HG03196 (cell line): ENCODE measurements around the gene HSPA12B.

Experiments used
- ATAC-seq: cut with Tn5 transposase; IDR thresholded peaks from one replicate; pipeline ENCODE4 v1.9.1; 2021; ENCODE audit not compliant: unreplicated experiment

Gene HSPA12B

GRCh38 chr20:3747471-3747870 lies 15.0 kb downstream of the HSPA12B start:
- ATAC-seq: no peak

DNA sequence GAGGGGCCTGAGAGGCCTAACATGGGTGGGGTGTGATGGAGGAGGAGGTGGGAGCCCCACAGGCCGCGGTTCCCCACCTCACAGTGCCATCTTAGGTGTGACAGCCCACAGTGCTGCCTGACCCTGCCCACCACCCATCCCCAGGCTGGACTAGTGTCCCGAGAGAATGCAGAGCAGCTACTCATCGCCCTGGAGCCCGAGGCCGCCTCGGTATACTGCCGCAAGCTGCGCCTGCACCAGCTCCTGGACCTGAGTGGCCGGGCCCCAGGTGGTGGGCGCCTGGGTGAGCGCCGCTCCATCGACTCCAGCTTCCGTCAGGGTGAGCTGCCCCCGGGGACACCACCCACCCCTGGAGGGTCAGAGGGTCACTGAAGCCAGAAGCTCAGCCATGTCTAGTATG lies 15.6 kb downstream of the HSPA12B start:
- ATAC-seq: no peak

GRCh38 chr20:3749087-3749688 lies 16.7 kb downstream of the HSPA12B start:
- no peak for ATAC-seq

DNA sequence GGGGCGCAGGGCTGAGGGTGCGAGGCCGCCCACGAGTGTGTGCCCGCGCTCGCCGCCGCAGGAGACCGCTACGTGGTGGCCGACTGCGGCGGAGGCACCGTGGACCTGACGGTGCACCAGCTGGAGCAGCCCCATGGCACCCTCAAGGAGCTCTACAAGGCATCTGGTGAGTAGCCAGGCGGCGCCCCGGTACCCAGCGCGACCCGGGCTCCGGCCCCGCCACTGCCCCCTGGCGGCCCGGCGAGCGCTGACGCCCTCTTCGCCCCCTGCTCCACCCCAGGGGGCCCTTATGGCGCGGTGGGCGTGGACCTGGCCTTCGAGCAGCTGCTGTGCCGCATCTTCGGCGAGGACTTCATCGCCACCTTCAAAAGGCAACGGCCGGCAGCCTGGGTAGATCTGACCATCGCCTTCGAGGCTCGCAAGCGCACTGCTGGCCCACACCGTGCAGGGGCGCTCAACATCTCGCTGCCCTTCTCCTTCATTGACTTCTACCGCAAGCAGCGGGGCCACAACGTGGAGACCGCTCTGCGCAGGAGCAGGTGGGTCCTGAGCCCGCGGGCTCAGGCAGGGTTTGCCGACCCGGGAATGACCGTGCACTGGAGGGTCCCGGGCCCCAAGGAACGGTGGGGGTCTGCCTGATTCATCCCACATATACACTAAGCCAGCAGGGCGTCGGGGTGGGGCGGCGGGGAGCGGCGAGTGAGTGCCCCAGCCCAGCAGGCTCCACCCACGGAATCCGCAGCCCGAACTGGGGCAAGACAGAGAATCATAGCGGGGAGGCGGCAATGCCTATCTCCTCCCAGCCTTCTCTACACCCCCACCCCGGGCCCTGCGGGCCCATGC lies 17.4 kb downstream of the HSPA12B start:
- no peak for ATAC-seq

- ATAC-seq: no peak
Measured at GRCh38 chr20:3751305-3751674, 18.8 kb downstream of the HSPA12B start.

- no peak for ATAC-seq
Measured at GRCh38 chr20:3751675-3752385, 19.3 kb downstream of the HSPA12B start.

DNA sequence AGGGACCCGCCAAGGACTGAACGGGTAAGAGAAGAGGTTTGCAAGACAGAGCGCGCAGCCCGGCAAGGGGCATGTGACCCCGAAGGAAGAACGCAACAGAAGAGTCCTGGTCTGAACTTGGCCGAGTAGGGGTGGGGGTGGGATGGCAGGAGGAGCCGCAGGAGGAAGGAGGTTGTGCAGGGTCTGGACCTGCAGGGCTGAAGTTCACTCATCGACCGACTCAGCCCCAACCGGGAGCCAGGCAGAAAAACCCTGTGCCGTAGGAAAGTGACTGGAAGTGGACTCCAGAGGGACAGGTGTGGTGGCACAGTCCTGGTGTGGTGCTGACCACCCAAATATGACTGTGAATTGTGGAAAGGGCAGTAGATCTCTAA lies 19.9 kb downstream of the HSPA12B start:
- ATAC-seq: no peak

DNA sequence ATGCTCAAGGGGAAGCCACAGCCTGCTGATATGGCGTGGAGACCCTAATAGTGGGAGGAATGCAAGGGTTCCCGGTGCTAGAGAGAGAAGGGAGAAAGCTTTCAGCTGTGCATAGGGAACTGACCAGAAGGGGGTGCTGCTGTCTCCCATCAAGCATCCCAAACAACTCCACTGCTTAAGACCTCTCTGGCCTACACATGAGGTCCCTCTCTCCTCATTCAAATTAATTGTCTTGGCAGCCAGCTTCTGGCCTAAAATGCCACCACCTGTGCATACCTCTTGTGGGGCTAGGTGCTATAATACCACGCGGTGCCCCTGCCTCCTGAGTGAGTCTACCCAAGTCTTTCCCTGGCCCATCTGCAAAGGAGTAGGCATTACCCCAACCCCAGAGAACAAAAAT lies 20.6 kb downstream of the HSPA12B start:
- no peak for ATAC-seq

DNA sequence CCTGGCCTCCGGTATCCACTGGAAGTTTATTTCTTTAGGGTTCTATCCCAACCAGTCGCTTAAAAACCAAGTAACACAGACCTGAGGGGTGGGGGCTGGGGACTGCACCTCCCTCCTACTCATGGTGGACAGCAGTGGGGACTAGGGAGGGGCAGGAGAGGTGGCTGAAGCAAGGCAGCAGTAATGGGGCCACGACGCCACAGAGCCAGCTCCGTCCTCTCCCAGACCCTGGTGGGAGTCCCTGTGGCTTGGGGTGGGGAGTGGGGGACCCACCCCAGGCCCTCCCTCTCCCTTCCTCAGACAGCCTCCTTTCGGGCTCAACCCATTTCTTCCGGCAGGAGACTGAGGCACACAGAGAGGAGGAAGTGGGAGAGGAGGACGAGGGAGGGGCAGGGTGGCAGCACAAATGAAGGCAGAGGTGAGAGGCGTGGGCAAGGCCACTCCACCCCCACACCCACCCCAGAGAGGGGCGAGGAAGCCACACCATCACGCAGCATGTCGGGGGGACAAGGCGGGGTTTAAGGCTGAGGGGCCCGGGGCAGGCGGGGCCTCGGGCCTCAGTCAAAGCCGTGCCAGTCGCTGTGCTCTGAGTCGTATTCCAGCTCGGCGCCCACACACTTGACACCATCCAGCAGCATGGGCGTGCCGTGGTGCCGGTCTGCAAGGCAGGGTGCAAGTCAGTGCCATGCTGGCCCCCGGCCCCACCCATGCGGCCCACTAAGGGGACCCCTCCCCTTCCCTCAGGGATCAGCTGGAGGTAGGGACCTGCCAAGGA lies 21.2 kb downstream of the HSPA12B start:
- no peak for ATAC-seq

DNA sequence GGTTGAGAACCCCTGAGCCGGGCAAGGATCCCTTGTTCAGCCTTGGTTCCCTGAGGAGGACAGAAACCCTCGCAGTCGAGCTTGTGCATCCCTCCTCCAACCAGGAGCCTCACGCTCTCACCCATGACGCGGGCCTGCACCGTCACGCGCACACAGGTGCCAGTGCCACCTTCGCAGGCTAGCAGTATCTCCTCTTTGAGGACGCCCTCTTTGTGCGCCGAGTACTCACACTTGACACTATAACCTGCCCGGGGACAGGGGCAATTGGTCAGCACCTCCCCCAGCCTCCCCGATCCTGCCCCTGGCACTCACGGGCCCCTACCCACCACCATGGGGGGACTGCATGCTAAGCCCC lies 21.8 kb downstream of the HSPA12B start:
- no peak for ATAC-seq

DNA sequence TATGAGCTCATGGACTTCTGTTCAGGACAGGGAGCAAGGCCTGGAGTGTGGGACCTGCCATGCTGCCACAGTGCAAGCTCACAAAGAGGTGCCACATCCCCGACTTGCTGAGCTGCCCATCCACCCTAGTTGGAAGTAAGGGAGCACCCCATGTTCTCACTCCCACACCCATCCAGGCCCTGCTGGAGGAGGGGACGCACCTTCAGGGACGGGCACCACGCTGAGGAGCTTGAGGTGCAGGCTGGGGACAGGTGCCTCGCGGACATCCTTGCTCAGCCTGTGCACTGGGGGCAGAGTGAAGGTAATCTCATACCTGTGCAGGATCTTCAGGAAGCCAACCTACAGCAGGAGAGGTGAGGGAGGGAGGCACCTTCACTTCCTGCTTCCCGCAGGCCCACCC lies 22.8 kb downstream of the HSPA12B start:
- ATAC-seq: no peak

DNA sequence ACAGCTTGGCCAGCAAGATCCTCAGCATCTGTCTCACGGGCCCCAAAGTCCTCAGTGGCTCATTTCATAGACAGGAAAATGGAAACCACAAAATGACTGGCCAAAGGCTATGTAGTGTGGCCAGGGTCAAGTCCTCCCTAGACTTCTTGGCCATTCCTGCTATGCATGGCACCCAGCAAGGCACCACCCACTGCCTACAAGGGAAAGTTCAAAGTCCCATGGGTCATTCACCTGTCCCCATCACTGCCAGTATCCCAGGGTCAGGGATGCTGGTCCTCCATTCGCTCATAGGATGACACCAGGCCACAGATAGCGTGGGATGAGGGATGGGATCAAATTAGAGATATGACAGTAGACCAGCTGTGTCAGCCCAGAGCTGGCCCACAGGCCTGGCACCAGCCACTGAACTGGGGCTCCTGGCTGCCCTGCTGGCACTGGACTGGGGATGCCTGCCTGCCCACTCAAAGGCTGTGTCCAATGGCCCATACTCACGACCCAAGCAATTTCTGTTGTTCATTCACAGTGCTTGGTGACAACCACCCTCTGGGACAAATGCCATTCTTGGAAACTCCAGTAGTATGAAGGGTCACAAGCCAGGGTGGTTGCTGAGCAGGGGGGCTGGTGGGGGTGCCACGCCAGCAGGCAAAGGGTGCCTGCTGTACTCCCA lies 23.5 kb downstream of the HSPA12B start:
- no peak for ATAC-seq

- ATAC-seq: no peak
Measured at GRCh38 chr20:3757268-3757667, 24.8 kb downstream of the HSPA12B start.

DNA sequence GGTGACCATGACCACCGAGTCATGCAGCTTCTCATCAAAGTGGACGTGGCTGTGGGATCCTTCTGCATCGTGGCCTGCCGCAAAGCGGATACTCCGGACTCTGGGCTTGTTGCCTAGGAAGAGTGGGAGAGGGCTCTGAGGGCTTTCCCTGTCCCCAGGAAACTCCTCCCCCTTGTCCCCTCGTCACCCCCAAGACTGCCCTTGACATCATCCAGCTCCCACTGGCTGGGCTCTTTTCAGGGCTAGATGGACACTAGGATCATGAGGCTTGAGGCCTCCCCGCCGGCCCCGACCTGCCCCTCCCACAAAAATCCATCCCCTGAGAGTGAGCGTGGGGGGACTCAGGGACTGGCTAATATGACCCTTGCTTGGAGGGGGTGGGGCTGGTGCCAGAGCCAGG lies 26.1 kb downstream of the HSPA12B start:
- ATAC-seq: no peak

DNA sequence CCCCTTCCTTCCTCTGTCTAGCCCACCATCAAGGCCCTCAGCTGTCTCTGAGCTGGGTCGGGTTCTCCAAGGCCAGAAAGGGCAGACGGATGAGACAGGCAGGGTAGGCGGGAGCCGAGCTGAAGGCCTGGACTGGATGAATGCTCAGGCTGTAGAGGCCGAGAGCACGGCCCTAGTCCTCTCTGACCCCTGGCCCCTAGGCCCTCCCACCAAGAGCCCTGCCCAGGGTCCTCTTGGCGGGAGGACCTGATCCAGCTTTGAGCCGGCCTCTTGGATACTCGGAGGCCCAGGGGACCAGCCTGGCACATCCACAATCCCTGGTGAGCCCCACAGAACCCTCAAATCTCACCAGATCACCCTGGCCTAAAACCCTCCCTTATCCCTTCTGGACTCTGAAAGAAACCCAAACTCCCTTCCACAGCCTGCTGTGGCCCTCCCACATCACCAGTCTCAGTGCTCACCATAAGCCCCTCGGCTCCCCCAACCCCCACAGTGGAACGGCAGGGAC lies 26.9 kb downstream of the HSPA12B start:
- no peak for ATAC-seq

DNA sequence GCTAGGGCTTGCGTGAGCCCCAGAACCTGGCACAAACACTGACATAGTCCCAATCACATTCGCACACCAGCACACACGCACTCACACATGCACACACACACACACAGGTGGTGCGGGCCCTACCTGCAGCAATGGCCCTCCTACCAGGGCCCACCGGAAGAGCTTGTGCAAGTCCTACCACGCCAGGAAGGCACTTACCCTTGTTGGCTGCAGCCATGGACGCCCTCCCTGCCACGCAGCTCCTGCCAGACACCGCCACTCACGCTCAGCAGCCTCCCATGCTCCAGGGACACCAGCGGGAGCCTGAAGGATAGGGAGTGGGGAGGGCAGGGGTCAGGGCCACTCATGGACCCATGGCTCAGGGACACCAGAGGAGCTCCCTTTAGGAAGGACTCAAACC lies 27.4 kb downstream of the HSPA12B start:
- no peak for ATAC-seq

DNA sequence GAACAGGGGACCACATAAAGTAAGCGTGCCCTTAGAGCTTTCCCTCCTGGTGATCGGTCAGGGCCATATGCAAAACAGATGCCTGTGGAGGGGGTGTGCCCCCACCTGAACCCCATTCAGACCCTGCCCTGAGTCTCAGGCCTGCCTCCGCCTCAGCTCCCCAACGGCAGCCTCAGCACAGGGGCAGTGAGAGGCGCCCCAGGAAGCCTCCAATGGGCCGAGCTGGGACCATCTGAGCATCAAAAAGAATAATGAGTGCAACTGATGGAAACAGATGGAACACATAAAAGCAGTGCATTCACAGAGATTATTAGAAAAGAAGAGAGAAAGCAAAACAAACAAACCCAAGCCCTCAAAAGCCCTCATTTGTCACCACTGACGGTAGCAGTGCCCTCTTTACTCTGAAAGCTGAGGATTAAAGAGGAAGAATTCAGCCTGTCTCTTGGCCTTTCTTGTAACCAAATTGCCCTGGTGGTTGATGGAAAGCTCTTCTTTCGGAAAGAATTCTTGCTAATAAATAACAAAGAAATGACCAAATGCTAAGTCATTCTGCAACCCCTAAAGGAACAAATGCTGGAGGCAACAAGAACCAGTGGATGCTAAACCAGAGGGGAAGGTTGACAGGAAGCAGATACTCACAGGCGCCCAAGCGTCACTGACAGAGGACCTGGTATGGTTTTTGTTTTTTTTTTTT lies 28.3 kb downstream of the HSPA12B start:
- no peak for ATAC-seq

DNA sequence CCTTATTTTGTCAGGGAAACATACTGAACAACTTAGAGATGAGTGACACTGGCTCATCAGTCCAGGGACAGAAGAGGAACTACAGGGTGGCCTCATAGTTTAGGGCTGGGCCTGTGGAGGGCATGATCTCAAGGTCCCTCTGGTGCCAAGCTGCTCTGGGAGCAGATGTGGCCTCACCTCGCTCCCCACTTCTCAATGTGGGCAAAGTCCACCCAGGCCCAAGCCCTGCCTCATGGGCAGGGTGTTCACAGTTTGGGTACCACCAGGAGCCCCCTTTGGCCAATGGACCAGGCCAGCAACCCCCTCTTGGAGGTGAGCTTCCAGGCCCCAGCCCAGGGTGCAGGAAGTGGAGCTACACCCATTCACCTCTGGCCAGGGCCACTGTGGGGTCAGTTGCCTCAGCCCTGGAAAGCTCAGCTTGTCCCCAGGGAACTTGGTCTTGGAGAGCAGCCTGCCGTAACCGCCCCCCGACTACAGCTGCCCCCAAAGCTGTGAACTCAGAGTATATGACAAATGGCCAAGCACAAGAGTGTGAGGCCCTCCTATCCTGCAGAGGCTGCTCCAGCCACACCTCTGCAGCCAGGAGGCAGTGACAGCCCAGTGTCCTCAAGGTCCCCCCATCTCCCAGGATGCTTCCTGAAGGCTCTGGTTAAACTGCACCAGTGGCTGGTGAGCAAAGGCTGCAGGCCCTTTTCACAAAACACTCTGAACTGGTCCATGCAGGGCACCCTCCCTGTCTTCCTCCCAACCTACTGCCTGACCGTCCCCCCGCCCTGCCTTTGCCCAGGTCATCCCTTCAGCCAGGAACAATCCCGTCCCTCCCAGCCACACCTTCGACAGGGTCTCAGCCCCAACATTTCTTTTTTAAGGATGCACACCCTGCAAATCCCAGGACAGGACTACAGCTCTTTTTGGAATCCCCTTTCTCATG lies 31.5 kb downstream of the HSPA12B start:
- ATAC-seq: no peak

DNA sequence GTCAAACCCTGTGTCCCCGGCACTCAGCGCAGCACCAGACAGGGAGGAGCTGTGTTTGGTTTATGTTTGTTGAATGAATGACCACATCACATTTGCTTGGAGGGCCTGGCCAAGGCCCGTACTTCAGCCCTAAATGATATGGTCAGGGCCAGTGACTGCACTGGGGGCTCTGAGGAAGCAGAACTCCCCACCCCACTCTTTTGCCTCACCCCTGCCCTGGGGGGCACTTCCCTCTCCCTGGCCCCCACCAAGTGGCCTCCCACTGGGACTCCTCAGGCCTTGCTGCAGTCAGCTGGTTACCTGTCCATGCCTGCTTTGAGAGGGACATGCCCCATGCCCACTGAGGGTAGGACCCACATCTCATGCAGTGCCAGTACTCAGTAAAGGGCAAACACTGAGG lies 32.2 kb downstream of the HSPA12B start:
- no peak for ATAC-seq
